HG03025 (cell line): ENCODE measurements around the gene ZNF423.

Experiments
- ATAC-seq: cut with Tn5 transposase; IDR thresholded peaks from one replicate; pipeline ENCODE4 v1.9.1; 2021; ENCODE audit warnings: mild to moderate bottlenecking, moderate library complexity; ENCODE audit not compliant: unreplicated experiment, low FRiP score

Gene ZNF423

DNA sequence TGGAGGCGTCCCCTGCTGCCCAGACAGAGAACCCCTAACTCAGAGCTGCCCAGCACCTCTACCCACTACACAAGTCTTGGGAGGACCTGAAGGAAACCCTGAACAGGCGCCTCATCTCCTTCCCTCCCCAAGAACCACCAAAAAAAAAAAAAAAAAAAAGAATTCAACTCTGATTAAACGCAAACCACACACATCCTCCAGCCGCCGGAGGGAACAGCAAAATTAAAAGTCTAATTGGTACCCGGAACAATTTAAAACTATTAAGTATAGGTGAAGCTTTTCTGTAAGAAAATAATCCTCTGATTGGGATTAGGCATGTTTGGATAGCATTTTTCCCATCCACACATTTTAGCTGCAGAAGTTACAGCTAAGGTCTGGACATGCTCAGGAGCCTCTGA lies 202.7 kb downstream of the ZNF423 start:
- ATAC-seq = no peak

GRCh38 chr16:49652456-49653172 lies 203.3 kb downstream of the ZNF423 start:
- ATAC-seq = no peak

DNA sequence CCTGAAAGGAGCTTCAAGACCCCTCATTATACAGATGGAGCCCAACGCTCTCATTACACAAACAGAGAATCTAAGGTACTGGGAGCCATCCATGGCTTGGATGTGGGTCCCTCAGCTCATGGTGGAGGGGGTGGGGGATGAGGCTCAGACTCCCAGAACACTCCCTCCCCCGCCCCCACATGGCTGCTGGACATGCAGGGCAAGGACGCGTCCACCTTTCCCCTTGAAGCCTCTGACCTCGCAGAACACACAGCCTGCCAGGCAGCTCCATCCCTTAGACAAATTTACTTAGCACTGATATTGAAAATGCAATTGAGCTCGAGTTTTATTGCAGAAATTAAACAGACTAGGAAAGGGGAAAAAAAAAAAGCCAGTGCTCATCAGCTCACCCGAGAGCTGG lies 203.9 kb downstream of the ZNF423 start:
- ATAC-seq = no peak

GRCh38 chr16:49651226-49651625 lies 204.7 kb downstream of the ZNF423 start:
- no peak for ATAC-seq

GRCh38 chr16:49650603-49651002 lies 205.3 kb downstream of the ZNF423 start:
- ATAC-seq = no peak

DNA sequence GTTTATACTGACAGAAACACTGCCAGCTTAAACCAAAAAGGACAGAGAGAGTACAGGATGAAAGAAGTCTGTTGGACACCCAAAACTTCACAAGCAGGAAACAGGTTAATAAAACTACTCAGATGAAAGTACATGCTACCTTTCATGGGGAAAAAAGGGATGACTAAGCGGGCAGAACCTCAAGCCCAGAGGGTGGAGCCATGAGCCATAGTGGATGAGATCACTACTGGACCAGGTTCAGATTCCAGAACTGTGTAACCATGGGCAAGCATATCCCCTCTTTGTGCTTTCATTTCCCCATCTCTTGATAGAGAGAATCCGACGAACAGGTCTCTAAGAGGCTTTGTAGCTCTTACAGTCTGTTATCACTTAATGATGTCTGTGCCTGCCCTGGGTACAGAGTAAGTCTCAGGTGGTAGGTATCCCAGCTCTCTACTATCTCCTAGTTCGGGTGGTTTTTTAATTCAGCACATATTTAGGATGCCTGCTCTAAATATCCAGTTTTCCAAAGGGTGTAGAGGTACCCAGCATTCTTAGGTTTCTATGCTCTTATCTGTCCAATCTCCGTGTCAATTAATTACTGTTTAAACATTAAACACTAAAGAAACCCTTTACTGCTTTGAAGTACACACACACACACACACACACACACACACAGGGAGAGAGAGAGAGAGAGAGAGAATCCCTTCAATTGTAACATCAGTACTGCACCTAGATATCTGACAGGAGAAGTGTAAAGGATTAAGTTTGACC lies 206.7 kb downstream of the ZNF423 start:
- no peak for ATAC-seq

DNA sequence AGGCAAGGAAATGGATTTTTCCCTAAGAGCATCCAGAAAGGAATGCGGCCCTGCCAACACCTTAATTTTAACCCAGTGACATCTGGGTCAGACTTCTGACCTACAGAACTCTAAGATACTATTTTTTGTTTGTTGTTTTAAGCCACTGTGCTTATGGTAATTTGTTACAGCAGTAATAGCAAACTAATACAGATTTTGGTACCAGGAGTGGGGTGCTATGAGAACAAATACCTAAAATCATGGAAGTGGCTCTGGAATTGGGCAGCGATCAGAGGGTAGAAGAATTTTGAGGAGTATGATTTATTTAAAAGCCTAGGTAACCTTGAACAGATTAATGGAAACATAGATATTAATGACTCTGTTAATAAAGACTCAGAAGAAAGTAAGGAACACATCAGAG lies 208.2 kb downstream of the ZNF423 start:
- ATAC-seq = no peak

GRCh38 chr16:49645263-49645662 lies 210.6 kb downstream of the ZNF423 start:
- ATAC-seq = no peak

- no peak for ATAC-seq
Measured at GRCh38 chr16:49644145-49644463, 211.8 kb downstream of the ZNF423 start.

GRCh38 chr16:49643429-49644144 lies 212.3 kb downstream of the ZNF423 start:
- ATAC-seq = no peak

- no peak for ATAC-seq
Measured at GRCh38 chr16:49641250-49641649, 214.7 kb downstream of the ZNF423 start.

GRCh38 chr16:49640581-49640980 lies 215.3 kb downstream of the ZNF423 start:
- ATAC-seq = no peak

DNA sequence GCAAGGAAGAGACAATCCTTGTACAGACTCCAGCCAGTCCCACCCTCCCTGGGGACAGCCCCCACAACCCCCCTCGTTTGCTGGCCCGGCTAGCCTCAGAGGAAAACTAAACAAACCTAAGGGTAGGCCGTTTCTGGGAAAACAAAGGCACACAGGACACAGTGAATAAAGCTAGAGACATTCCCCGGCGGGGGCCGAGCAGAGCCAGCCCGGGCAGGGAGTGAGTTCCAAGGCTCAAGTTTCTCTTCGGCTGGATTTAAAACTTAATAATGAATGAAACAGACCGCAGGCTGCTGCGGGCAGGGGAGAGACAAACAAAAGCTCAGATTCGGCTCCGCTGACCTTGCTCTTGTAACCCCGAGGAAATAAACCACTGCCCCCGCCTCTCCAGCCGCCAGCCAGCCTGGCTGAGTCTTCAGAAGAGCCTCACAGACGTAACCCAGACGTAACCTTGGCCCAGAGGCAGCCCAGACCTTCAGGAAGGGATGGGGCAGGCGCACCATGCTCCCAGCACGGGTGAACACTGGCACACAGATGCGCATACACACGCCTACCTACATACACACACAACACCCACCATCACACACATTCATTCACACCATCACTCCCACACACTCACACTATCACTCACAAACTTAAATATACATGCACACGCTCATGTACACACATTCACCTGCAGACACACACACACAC lies 216.0 kb downstream of the ZNF423 start:
- no peak for ATAC-seq

DNA sequence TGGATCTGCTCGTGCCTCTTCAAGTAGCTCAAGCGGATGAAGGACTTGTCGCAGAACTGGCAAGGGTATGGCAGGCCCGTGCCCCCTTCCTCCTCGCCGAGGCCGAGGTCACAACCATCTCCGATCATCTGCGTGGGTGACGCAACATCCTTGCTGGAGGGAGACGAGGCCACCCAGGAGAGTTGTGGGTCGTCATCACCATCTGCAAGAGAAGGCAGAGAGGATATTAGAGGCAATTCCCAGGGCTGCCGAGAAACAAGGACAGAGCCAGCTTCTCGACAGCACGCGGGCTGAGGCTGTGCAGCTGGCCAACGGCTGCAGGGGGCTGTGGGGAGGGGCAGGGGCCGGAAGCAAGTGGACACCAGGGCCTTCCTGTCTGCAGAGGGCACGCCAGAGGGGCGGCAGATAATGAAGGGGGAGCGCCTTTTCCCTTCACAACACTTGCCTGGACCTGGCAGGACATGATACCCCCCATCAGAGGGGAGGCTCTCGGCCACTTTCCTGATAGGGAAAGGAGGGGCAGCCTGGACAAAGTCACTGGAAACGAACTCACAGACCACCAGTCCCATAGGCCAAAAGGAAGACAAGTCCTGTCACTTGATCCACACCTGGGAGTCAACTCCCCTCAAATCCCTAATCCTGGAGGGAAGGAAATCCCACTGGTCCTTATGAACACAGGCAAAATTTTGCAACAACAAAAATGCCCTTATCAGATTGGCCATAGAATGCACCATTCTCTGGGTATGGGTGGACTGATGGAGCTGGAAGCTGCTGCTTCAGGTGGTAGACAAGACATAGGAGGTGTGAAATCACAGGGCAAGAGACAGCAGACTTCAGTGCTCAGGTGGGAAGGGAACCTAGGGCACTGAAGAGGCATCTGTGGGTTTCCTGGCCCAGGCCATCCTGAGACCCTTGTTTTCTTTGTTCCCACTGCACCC lies 217.0 kb downstream of the ZNF423 start:
- no peak for ATAC-seq

DNA sequence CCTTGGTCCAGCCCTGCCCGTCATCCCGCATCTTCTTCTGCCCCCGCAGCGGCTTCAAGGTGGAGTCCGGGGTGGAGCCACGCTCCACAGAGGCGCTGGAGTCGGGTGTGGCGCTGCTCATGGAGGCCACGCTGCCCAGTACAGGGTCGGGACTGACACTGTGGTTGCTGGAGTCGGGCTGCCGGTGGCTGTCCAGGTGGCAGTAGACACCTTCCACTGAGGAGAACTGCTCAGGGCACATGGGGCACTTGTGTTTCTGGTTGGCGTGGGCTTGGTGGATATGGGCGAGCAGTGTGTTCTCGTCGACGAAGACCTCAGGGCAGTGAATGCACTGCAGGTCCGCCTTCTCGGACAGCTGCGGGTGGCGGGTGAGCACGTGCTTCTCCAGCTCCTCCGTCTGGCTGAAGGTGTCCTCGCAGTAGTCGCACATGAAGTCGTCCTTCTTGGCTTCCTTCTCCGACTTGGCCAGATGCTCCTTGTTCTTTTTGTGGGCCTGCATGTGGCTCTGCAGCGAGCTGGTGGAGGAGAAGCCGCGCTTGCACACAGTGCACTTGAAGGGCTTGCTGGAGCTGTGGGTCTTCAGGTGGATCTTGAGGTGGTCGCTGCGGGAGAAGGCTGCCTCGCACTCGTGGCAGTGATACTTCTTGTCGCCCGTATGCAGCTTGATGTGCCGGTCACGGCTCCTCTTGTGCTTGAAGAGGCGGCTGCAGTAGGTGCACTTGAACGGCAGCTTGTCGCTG lies 217.8 kb downstream of the ZNF423 start:
- no peak for ATAC-seq

DNA sequence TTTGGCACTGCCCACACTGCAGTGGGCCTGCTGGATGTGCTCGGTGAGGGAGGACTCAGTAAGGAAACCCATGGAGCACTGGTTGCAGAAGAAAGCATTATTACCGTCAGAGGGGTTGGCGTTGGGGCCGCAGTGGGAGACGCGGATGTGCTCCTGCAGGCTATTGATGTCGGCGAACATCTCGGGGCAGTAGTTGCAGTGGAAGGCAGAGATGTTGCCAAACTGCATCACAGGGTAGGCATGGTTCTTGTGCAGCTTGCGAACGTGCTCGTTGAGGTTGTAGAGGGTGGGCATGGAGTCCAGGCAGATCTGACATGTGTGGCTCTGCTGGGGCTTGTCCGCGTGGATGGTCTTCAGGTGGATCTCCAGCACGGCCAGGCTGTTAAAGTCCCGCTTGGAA lies 218.4 kb downstream of the ZNF423 start:
- no peak for ATAC-seq

- ATAC-seq = no peak
Measured at GRCh38 chr16:49636608-49637007, 219.3 kb downstream of the ZNF423 start.

DNA sequence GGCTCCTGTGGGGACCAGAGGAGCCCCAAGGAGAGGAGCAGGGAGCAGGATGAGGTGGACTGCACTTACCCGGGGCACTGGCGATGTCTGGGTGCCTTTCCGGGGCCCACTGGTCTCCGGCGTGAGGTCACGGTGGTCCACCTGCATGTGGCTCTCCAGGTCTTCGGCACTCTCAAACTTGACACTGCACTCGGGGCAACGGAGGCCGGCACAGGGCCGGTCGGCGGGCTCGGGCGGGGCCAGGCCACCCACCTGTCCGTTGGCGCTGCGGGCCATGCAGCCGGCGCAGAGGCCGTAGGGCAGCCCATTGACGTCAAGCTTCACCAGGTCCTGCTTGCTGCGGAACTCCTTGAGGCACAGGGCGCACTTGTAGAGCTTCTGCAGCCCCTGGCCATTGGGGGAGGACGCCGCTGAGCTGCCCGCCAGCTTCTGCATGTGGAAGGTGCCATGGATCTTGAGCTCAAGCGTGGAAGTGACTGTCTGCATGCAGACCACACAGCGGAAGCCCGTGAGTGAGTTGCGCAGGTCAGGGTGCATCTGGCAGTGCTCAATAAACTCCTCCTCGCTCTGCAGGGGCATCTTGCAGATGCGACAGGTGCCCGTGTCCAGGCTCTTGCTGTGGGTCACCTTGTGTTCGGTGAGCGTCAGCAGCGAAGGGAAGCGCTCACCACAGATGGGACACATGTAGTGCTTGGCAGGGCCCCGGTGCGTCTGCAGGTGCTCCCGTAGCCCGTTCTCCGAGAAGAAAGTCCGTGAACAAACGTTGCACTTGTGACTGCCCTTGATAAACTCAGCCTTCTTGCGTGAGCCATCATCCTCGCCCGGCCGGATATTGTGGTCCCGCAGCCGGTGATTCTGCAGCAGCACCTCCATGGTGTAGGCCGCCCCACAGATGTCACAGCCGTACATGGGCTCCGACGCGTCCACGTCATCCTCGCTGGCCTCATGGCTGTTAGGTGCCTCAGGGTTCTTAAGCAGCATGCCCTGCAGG lies 220.0 kb downstream of the ZNF423 start:
- ATAC-seq = no peak
